ENCODE measurements around the gene ANXA10.

The ANXA10 gene

GRCh38 chr4:168162604-168163003 lies 70.3 kb downstream of the ANXA10 start:
- Mint-ChIP-seq H3K4me1 (ENCODE audit: low read depth) (no peaks in the 10 kb centered on the region), H3K36me3 (ENCODE audit: low read depth) (no peaks in the 10 kb centered on the region), H3K27me3 (no peaks in the 10 kb centered on the region), H3K9me3 (peaks cover 14% of the 10 kb centered on the region), H3K27ac (no peak overlapping the region), H3K4me3 (no peak overlapping the region)
- DNase-seq: no peak

- Mint-ChIP-seq H3K27ac (no peak overlapping the region), H3K36me3 (ENCODE audit: low read depth) (no peaks in the 10 kb centered on the region), H3K9me3 (peaks cover 14% of the 10 kb centered on the region), H3K4me3 (no peak overlapping the region), H3K27me3 (no peaks in the 10 kb centered on the region), H3K4me1 (ENCODE audit: low read depth) (no peaks in the 10 kb centered on the region)
- no peak for DNase-seq
These were observed 70.8 kb downstream of the ANXA10 start for GRCh38 chr4:168163106-168163505.

- Mint-ChIP-seq H3K4me1 (ENCODE audit: low read depth) (no peaks in the 10 kb centered on the region), H3K36me3 (ENCODE audit: low read depth) (no peaks in the 10 kb centered on the region), H3K4me3 (no peak overlapping the region), H3K27ac (no peak overlapping the region), H3K9me3 (peaks cover 14% of the 10 kb centered on the region), H3K27me3 (no peaks in the 10 kb centered on the region)
- no peak for DNase-seq
These were observed 71.7 kb downstream of the ANXA10 start for GRCh38 chr4:168164045-168164444.

GRCh38 chr4:168164915-168165548 lies 72.7 kb downstream of the ANXA10 start:
- no peak for DNase-seq
- Mint-ChIP-seq H3K27ac (no peak overlapping the region), H3K9me3 (peaks cover 7% of the 10 kb centered on the region), H3K36me3 (ENCODE audit: low read depth) (no peaks in the 10 kb centered on the region), H3K27me3 (no peaks in the 10 kb centered on the region), H3K4me1 (ENCODE audit: low read depth) (no peaks in the 10 kb centered on the region), H3K4me3 (no peak overlapping the region)

- no peak for DNase-seq
- Mint-ChIP-seq H3K27ac (no peak overlapping the region), H3K36me3 (ENCODE audit: low read depth) (no peaks in the 10 kb centered on the region), H3K4me1 (ENCODE audit: low read depth) (no peaks in the 10 kb centered on the region), H3K27me3 (no peaks in the 10 kb centered on the region), H3K9me3 (no peaks in the 10 kb centered on the region), H3K4me3 (no peak overlapping the region)
These were observed 75.5 kb downstream of the ANXA10 start for GRCh38 chr4:168167714-168168284.

GRCh38 chr4:168174308-168174707 lies 82.0 kb downstream of the ANXA10 start:
- H3K9me3 Mint-ChIP-seq: no peaks in the 10 kb centered on the region
- DNase-seq: no peak
- H3K4me3 Mint-ChIP-seq: no peak overlapping the region
- H3K27me3 Mint-ChIP-seq: no peaks in the 10 kb centered on the region
- no peak overlapping the region for H3K27ac Mint-ChIP-seq
- H3K4me1 Mint-ChIP-seq (ENCODE audit: low read depth): no peaks in the 10 kb centered on the region
- no peaks in the 10 kb centered on the region for H3K36me3 Mint-ChIP-seq (ENCODE audit: low read depth)

GRCh38 chr4:168177546-168178149 lies 85.3 kb downstream of the ANXA10 start:
- DNase-seq: no peak
- H3K4me3 Mint-ChIP-seq: no peak overlapping the region
- H3K27me3 Mint-ChIP-seq: no peaks in the 10 kb centered on the region
- no peak overlapping the region for H3K27ac Mint-ChIP-seq
- no peaks in the 10 kb centered on the region for H3K4me1 Mint-ChIP-seq (ENCODE audit: low read depth)
- no peaks in the 10 kb centered on the region for H3K9me3 Mint-ChIP-seq
- no peaks in the 10 kb centered on the region for H3K36me3 Mint-ChIP-seq (ENCODE audit: low read depth)

- H3K9me3 Mint-ChIP-seq: no peaks in the 10 kb centered on the region
- H3K4me3 Mint-ChIP-seq: no peak overlapping the region
- H3K4me1 Mint-ChIP-seq (ENCODE audit: low read depth): no peaks in the 10 kb centered on the region
- no peaks in the 10 kb centered on the region for H3K36me3 Mint-ChIP-seq (ENCODE audit: low read depth)
- no peak for DNase-seq
- no peak overlapping the region for H3K27ac Mint-ChIP-seq
- no peaks in the 10 kb centered on the region for H3K27me3 Mint-ChIP-seq
These were observed 91.6 kb downstream of the ANXA10 start for GRCh38 chr4:168183717-168184571.

GRCh38 chr4:168188754-168189153 lies 96.4 kb downstream of the ANXA10 start:
- Mint-ChIP-seq H3K4me3 (no peak overlapping the region), H3K27ac (no peak overlapping the region), H3K27me3 (no peaks in the 10 kb centered on the region), H3K9me3 (no peaks in the 10 kb centered on the region), H3K36me3 (ENCODE audit: low read depth) (no peaks in the 10 kb centered on the region), H3K4me1 (ENCODE audit: low read depth) (no peaks in the 10 kb centered on the region)
- no peak for DNase-seq

GRCh38 chr4:168197926-168198325 lies 105.6 kb downstream of the ANXA10 start:
- no peak for DNase-seq
- Mint-ChIP-seq H3K36me3 (ENCODE audit: low read depth) (peaks cover 2% of the 10 kb centered on the region), H3K9me3 (peaks cover 6% of the 10 kb centered on the region), H3K27me3 (no peaks in the 10 kb centered on the region), H3K4me3 (no peak overlapping the region), H3K27ac (no peak overlapping the region), H3K4me1 (ENCODE audit: low read depth) (no peaks in the 10 kb centered on the region)

GRCh38 chr4:168199260-168199957 lies 107.1 kb downstream of the ANXA10 start:
- H3K4me1 Mint-ChIP-seq (ENCODE audit: low read depth): no peaks in the 10 kb centered on the region
- H3K36me3 Mint-ChIP-seq (ENCODE audit: low read depth): peaks cover 2% of the 10 kb centered on the region
- H3K27ac Mint-ChIP-seq: no peak overlapping the region
- H3K9me3 Mint-ChIP-seq: peaks cover 18% of the 10 kb centered on the region
- H3K4me3 Mint-ChIP-seq: no peak overlapping the region
- no peaks in the 10 kb centered on the region for H3K27me3 Mint-ChIP-seq
- no peak for DNase-seq

GRCh38 chr4:168200685-168201084 lies 108.3 kb downstream of the ANXA10 start:
- no peak overlapping the region for H3K27ac Mint-ChIP-seq
- no peak overlapping the region for H3K4me3 Mint-ChIP-seq
- H3K9me3 Mint-ChIP-seq: peaks cover 29% of the 10 kb centered on the region
- no peaks in the 10 kb centered on the region for H3K4me1 Mint-ChIP-seq (ENCODE audit: low read depth)
- H3K36me3 Mint-ChIP-seq (ENCODE audit: low read depth): peaks cover 2% of the 10 kb centered on the region
- no peak for DNase-seq
- no peaks in the 10 kb centered on the region for H3K27me3 Mint-ChIP-seq

GRCh38 chr4:168203233-168203911 lies 111.0 kb downstream of the ANXA10 start:
- no peak overlapping the region for H3K4me3 Mint-ChIP-seq
- peaks cover 3% of the 10 kb centered on the region for H3K36me3 Mint-ChIP-seq (ENCODE audit: low read depth)
- no peak for DNase-seq
- no peak overlapping the region for H3K27ac Mint-ChIP-seq
- no peaks in the 10 kb centered on the region for H3K4me1 Mint-ChIP-seq (ENCODE audit: low read depth)
- no peaks in the 10 kb centered on the region for H3K27me3 Mint-ChIP-seq
- peaks cover 33% of the 10 kb centered on the region for H3K9me3 Mint-ChIP-seq

All from activated T-cell treated with anti-CD3 and anti-CD28 coated beads, Interleukin-2, amount 50 U/mL, for 24 hours (primary cell).